H1 (cell line): Measurements from ENCODE around the gene NCAPG. TPM values are rescaled to one million over a fixed set of nuclear protein-coding genes. Genes with fewer than 3 reads are reported as not detected.

Experiments
- CTCF ChIA-PET: fragments of 300-600 bp; sonication (Branson Sonifier 250); formaldehyde crosslinking; loops from one replicate; lab custom pipeline; 2021; ENCODE audit not compliant: partially characterized antibody; lab: Charles Lee
- POLR2A ChIA-PET: fragments of 300-600 bp; sonication (Branson Sonifier 250); formaldehyde crosslinking; loops from one replicate; lab custom pipeline; 2021; ENCODE audit warnings: inconsistent platforms; ENCODE audit not compliant: partially characterized antibody; lab: Charles Lee
- DNase-seq, 2 experiments: peaks; one replicate each; pipeline versions ENCODE4 v3.0.0 to v3.0.0-alpha.2; 2010 to 2022; ENCODE audit warnings: low spot score in 2 of 2, low read depth in 1 of 2, mixed read lengths in 1 of 2
- FAIRE-seq: peaks from 2 replicates; lab custom pipeline; 2011; peaks lifted over from hg19 to GRCh38; lab: Jason Lieb, UNC
- H2AFZ ChIP-seq: 2 replicates; pipeline ENCODE4 v1.8.1; 2012; ENCODE audit warnings: low read length, inconsistent platforms
- H2AK5ac ChIP-seq: 2 replicates; pipeline ENCODE4 v1.6.1; 2013; ENCODE audit warnings: low read depth, low read length
- H2BK120ac ChIP-seq: replicated peaks from 2 replicates; pipeline ENCODE3; 2013; ENCODE audit warnings: low read depth, low read length, inconsistent platforms
- H2BK12ac ChIP-seq: 2 replicates; pipeline ENCODE4 v1.6.1; 2013; ENCODE audit warnings: low read depth, low read length
- H2BK15ac ChIP-seq: 2 replicates; pipeline ENCODE4 v1.6.1; 2013; ENCODE audit warnings: low read length
- H2BK20ac ChIP-seq: 2 replicates; pipeline ENCODE4 v1.6.1; 2013; ENCODE audit warnings: low read length
- H2BK5ac ChIP-seq: 2 replicates; pipeline ENCODE4 v1.6.1; 2013; ENCODE audit warnings: low read depth, low read length
- H3K14ac ChIP-seq: 2 replicates; pipeline ENCODE4 v1.6.1; 2013; ENCODE audit warnings: inconsistent platforms; ENCODE audit not compliant: insufficient read length
- H3K18ac ChIP-seq: 2 replicates; pipeline ENCODE4 v1.6.1; 2013; ENCODE audit warnings: low read length; ENCODE audit errors: extremely low read depth
- H3K23ac ChIP-seq: 2 replicates; pipeline ENCODE4 v1.6.1; 2013; ENCODE audit warnings: inconsistent platforms; ENCODE audit not compliant: insufficient read length
- H3K23me2 ChIP-seq: 2 replicates; pipeline ENCODE4 v1.6.1; 2013; ENCODE audit warnings: low read depth, low read length
- H3K27ac ChIP-seq: 2 replicates; pipeline ENCODE4 v1.6.1; 2011; ENCODE audit warnings: low read depth, low read length, inconsistent platforms
- H3K27me3 ChIP-seq, 4 experiments: replicated peaks in 1 of 4; 1 replicate in 1 of 4; 2 replicates in 3 of 4; pipeline versions ENCODE4 v1.6.1 to v1.8.1; 2011 to 2013; ENCODE audit warnings: low read length in 3 of 4, mild to moderate bottlenecking in 3 of 4, inconsistent platforms in 2 of 4, mixed read lengths in 2 of 4, moderate library complexity in 1 of 4; ENCODE audit not compliant: control insufficient read depth in 3 of 4, insufficient read depth in 3 of 4; ENCODE audit errors: extremely low read depth in 1 of 4
- H3K36me3 ChIP-seq, 4 experiments: 2 replicates each; pipeline versions ENCODE4 v1.6.1 to v1.8.1; 2011 to 2013; ENCODE audit warnings: mild to moderate bottlenecking in 4 of 4, low read length in 3 of 4, moderate library complexity in 2 of 4, control low read depth in 1 of 4, inconsistent platforms in 1 of 4; ENCODE audit not compliant: insufficient read depth in 4 of 4, control insufficient read depth in 2 of 4
- H3K4ac ChIP-seq: replicated peaks from 2 replicates; pipeline ENCODE3; 2013; ENCODE audit warnings: low read length, low read depth, mixed read lengths, inconsistent platforms; ENCODE audit not compliant: insufficient read length
- H3K4me1 ChIP-seq, 4 experiments: replicated peaks in 1 of 4; 1 replicate in 1 of 4; 2 replicates in 3 of 4; pipeline versions ENCODE4 v1.6.1 to v1.8.1; 2011 to 2013; ENCODE audit warnings: low read length in 3 of 4, inconsistent platforms in 2 of 4, mixed read lengths in 1 of 4; ENCODE audit not compliant: insufficient read depth in 4 of 4, control insufficient read depth in 3 of 4
- H3K4me2 ChIP-seq, 2 experiments: 2 replicates each; pipeline versions ENCODE4 v1.6.1 to v1.8.1; 2011 to 2013; ENCODE audit warnings: low read depth in 2 of 2, low read length in 2 of 2, control low read depth in 1 of 2, inconsistent platforms in 1 of 2, mild to moderate bottlenecking in 1 of 2; ENCODE audit not compliant: insufficient read depth in 1 of 2
- H3K4me3 ChIP-seq, 4 experiments: fragments of 200-600, 300-600 bp in 1 of 4; sonication (generic), shearing (Covaris generic), sonication (Bioruptor Twin) in 1 of 4; 2 replicates each; pipeline versions ENCODE4 v1.5.1 to v1.8.1; 2011 to 2016; ENCODE audit warnings: low read length in 4 of 4, low read depth in 3 of 4, control low read depth in 2 of 4, inconsistent platforms in 2 of 4, mild to moderate bottlenecking in 2 of 4, mixed read lengths in 1 of 4, moderate library complexity in 1 of 4; ENCODE audit not compliant: insufficient read depth in 2 of 4; ENCODE audit errors: extremely low read depth in 1 of 4
- H3K56ac ChIP-seq: replicated peaks from 2 replicates; pipeline ENCODE3; 2013; ENCODE audit warnings: low read depth, mild to moderate bottlenecking, mixed read lengths, low read length, inconsistent platforms; ENCODE audit not compliant: insufficient read length
- H3K79me1 ChIP-seq: 2 replicates; pipeline ENCODE4 v1.6.1; 2013; ENCODE audit warnings: low read depth, low read length, control low read depth
- H3K79me2 ChIP-seq, 2 experiments: 2 replicates each; pipeline versions ENCODE4 v1.6.1 to v1.8.1; 2012 to 2013; ENCODE audit warnings: low read length in 2 of 2, mild to moderate bottlenecking in 2 of 2, inconsistent platforms in 1 of 2; ENCODE audit not compliant: insufficient read depth in 2 of 2, control insufficient read depth in 1 of 2
- H3K9ac ChIP-seq, 4 experiments: replicated peaks in 1 of 4; 1 replicate in 1 of 4; 2 replicates in 3 of 4; pipeline versions ENCODE4 v1.6.1 to v1.8.1; 2011 to 2013; ENCODE audit warnings: low read depth in 3 of 4, low read length in 3 of 4, control low read depth in 2 of 4, mild to moderate bottlenecking in 2 of 4, moderate library complexity in 2 of 4, inconsistent platforms in 1 of 4; ENCODE audit errors: extremely low read depth in 1 of 4
- H3K9me3 ChIP-seq, 2 experiments: 2 replicates each; pipeline versions ENCODE4 v1.6.1 to v1.8.1; 2012 to 2013; ENCODE audit warnings: mild to moderate bottlenecking in 2 of 2, moderate library complexity in 2 of 2, control low read depth in 1 of 2, inconsistent platforms in 1 of 2, low read depth in 1 of 2, low read length in 1 of 2, mixed read lengths in 1 of 2; ENCODE audit not compliant: insufficient read depth in 2 of 2
- H4K20me1 ChIP-seq, 2 experiments: replicated peaks in 1 of 2; 2 replicates each; pipeline versions ENCODE3 to v1.8.1; 2011 to 2013; ENCODE audit warnings: inconsistent platforms in 2 of 2, low read length in 2 of 2, mild to moderate bottlenecking in 1 of 2; ENCODE audit not compliant: insufficient read depth in 2 of 2, control insufficient read depth in 1 of 2
- H4K5ac ChIP-seq: 2 replicates; pipeline ENCODE4 v1.6.1; 2013; ENCODE audit warnings: low read length, low read depth, mixed read lengths, inconsistent platforms; ENCODE audit not compliant: insufficient read length
- H4K8ac ChIP-seq: 2 replicates; pipeline ENCODE4 v1.8.0; 2013; ENCODE audit warnings: mild to moderate bottlenecking, moderate library complexity, low read length, inconsistent platforms; ENCODE audit not compliant: insufficient read depth; ENCODE audit errors: extremely low read depth
- H4K91ac ChIP-seq: replicated peaks from 2 replicates; pipeline ENCODE3; 2013; ENCODE audit warnings: low read length, mixed read lengths, inconsistent platforms; ENCODE audit not compliant: insufficient read length
- CBX5 ChIP-seq: fragments of 300-800, 300-1000 bp; sonication (generic); IDR thresholded peaks from 2 replicates; pipeline ENCODE4 v1.7.1; 2016; ENCODE audit warnings: antibody characterized with exemption, low read length, low read depth
- GABPA ChIP-seq: IDR thresholded peaks from 2 replicates; pipeline ENCODE4 v1.6.1; 2011; ENCODE audit warnings: mild to moderate bottlenecking, low read length, moderate library complexity, borderline replicate concordance; ENCODE audit not compliant: insufficient read depth
- HDAC6 ChIP-seq: IDR thresholded peaks from one replicate; pipeline ENCODE4 v1.7.1; 2012; ENCODE audit warnings: low read depth, mild to moderate bottlenecking, inconsistent platforms, low read length, moderate library complexity
- NRF1 ChIP-seq: IDR thresholded peaks from 2 replicates; pipeline ENCODE4 v1.6.1; 2011; ENCODE audit warnings: mild to moderate bottlenecking, low read depth, low read length, improper control_type of control experiment
- SRF ChIP-seq: IDR thresholded peaks from 2 replicates; pipeline ENCODE4 v1.6.1; 2011; ENCODE audit warnings: mild to moderate bottlenecking, low read depth, low read length, moderate library complexity
- WGBS, 2 experiments: shearing (Covaris generic) in 1 of 2; methylation state at CpG; one replicate each; pipeline versions ENCODE4 v1.1.6 to v1.1.7; 2013 to 2015; ENCODE audit warnings: low lambda C conversion rate in 2 of 2, mixed read lengths in 2 of 2, inconsistent platforms in 1 of 2, low coverage in 1 of 2, missing lambda C conversion rate in 1 of 2; ENCODE audit not compliant: insufficient replicate concordance in 2 of 2, insufficient coverage in 1 of 2, insufficient read length in 1 of 2; ENCODE audit errors: extremely low coverage in 1 of 2, missing lambda C conversion rate in 1 of 2; 5-methylcytosine and 5-hydroxymethylcytosine counted together
- polyA plus RNA-seq, 7 experiments: library from polyadenylated mRNA; depleted of rRNA in 3 of 7; stranded (reverse) in 5 of 7; unstranded in 2 of 7; fragments of >200 nt in 5 of 7; fragments of 200-250 nt in 2 of 7; gene quantifications; 1 replicate in 5 of 7; 2 replicates in 1 of 7; 4 replicates in 1 of 7; pipeline versions ENCODE4 v1.2.1 to v1.2.3, GENCODE V29; 2011 to 2013; ENCODE audit warnings: missing spikeins in 2 of 7, mixed read lengths in 2 of 7
- total RNA-seq: library from RNA; stranded (reverse); fragmentation: NEBNext Ultra II Directional; extraction: Animal tissue kit (Norgen Biotek cat#: 25700); gene quantifications from 2 replicates; pipeline ENCODE4 v1.2.1, GENCODE V29; 2021

The NCAPG gene
- total and polyA plus RNA-seq, 2 of the 8 experiments (the other 6 are each of a cell fraction or from before 2014, with no cell fraction given): 12.9 to 52.3 TPM

DNA sequence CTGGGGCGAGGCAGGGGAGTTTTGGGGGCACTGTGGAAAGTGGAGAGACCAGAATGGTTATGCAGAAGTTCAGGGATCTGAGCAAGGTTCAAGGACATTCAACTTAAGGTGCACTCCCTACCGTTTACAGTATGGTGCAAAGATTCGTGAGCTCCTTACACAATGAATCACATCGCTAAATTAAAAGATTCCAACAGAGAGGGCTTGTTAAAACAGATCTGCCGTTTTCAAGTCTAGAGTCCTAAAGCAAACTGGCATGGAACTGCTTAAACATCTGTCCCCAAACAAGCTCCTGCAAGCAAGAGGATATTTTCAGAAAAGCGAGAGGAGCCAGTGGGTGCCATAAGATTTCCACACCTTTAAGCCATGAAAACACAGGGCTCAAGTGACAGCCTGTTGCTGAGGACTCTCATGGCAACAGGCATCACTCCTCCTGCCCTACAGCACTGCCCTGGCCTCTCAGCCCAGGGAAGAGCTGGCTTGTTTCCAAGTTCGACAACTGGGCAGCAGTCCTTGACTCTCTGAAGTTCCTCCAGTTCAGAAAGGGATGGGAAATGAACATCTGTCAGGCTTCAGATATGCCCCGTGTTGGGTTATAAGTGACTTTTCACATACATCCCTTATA is 39.4 kb upstream of the NCAPG start:
- no peaks in the 10 kb centered on the region for H3K79me2 ChIP-seq
- H2AFZ ChIP-seq: no peak overlapping the region
- H3K18ac ChIP-seq: no peak overlapping the region
- no peaks in the 10 kb centered on the region for H3K36me3 ChIP-seq
- ChIA-PET POLR2A (no interaction called here), CTCF (interaction anchor here (0.6 to 1.1 kb wide), 2 partner anchors 9 to 184 kb away, joined by 3 read pairs; no protein-coding TSS in a partner anchor)
- H2BK5ac ChIP-seq: no peak overlapping the region
- no peaks in the 10 kb centered on the region for H4K20me1 ChIP-seq
- DNase-seq (no peak), FAIRE-seq (no peak)
- no peak overlapping the region for H3K4ac ChIP-seq
- no peak overlapping the region for H2BK12ac ChIP-seq
- H3K4me2 ChIP-seq: no peak overlapping the region
- no peak overlapping the region for H2BK15ac ChIP-seq
- no peak overlapping the region for H3K9ac ChIP-seq
- no peak overlapping the region for H4K8ac ChIP-seq
- H2BK120ac ChIP-seq: no peak overlapping the region
- no peaks in the 10 kb centered on the region for H3K4me1 ChIP-seq
- no peak overlapping the region for H3K27ac ChIP-seq
- peaks cover 0 to 11% of the 10 kb centered on the region in 2 experiments; a peak in 3 of 4 replicates for H3K9me3 ChIP-seq
- H2AK5ac ChIP-seq: no peak overlapping the region
- no peak overlapping the region for H3K14ac ChIP-seq
- no peak overlapping the region for H3K56ac ChIP-seq
- no peaks in the 10 kb centered on the region for H3K23me2 ChIP-seq
- H4K91ac ChIP-seq: no peak overlapping the region
- TF ChIP-seq SRF (no peak), GABPA (no peak), HDAC6 (no peak), CBX5 (no peak), NRF1 (no peak)
- H2BK20ac ChIP-seq: no peak overlapping the region
- no peaks in the 10 kb centered on the region for H3K27me3 ChIP-seq
- H4K5ac ChIP-seq: no peak overlapping the region
- H3K79me1 ChIP-seq: no peaks in the 10 kb centered on the region
- WGBS, 2 experiments: 84% methylated on average over 8 of the region's 8 CpGs; no CpG with 5 or more reads in 1 of the 2 experiments
- H3K23ac ChIP-seq: no peak overlapping the region
- H3K4me3 ChIP-seq: no peak overlapping the region
